SU-DHL-6 (cell line): ENCODE data around the gene KDM6B.

ENCODE experiments used
- H2AFZ ChIP-seq: fragments of 200-600 bp; sonication (generic); 2 replicates; pipeline ENCODE4 v1.6.1; 2014; ENCODE audit warnings: low read depth, mild to moderate bottlenecking, moderate library complexity, mixed read lengths, antibody characterized with exemption, low read length; ENCODE audit not compliant: severe bottlenecking
- H3F3A ChIP-seq: fragments of 200-600 bp; shearing (Covaris generic); 2 replicates; pipeline ENCODE4 v1.6.0; 2016; ENCODE audit warnings: antibody characterized with exemption, mild to moderate bottlenecking; ENCODE audit not compliant: insufficient read depth
- H3K27ac ChIP-seq: fragments of 200-600 bp; sonication (generic); 2 replicates; pipeline ENCODE4 v1.5.1; 2016; ENCODE audit warnings: low read depth, mild to moderate bottlenecking, low read length, moderate library complexity, mixed read lengths
- H3K27me3 ChIP-seq: fragments of 200-600 bp; sonication (generic), shearing (Covaris generic); 2 replicates; pipeline ENCODE4 v1.6.0; 2014; ENCODE audit warnings: mild to moderate bottlenecking, low read length
- H3K36me3 ChIP-seq: fragments of 200-600 bp; sonication (generic); 2 replicates; pipeline ENCODE4 v1.6.1; 2014; ENCODE audit warnings: mild to moderate bottlenecking, low read length, mixed read lengths
- H3K4me2 ChIP-seq: fragments of 300-600, 200-600 bp; shearing (Covaris generic), sonication (generic); 2 replicates; pipeline ENCODE4 v1.6.0; 2014; ENCODE audit warnings: low read length, low read depth, mild to moderate bottlenecking; ENCODE audit not compliant: poor library complexity, severe bottlenecking
- H3K4me3 ChIP-seq: fragments of 200-600 bp; sonication (generic); 2 replicates; pipeline ENCODE4 v1.5.1; 2014; ENCODE audit warnings: antibody characterized with exemption, low read length, mild to moderate bottlenecking, mixed read lengths; ENCODE audit not compliant: insufficient read depth, poor library complexity, severe bottlenecking
- H3K79me2 ChIP-seq: fragments of 200-600 bp; sonication (generic); 2 replicates; pipeline ENCODE4 v1.6.1; 2014; ENCODE audit warnings: mild to moderate bottlenecking, low read length, moderate library complexity; ENCODE audit not compliant: insufficient read depth
- H3K9ac ChIP-seq: fragments of 200-600 bp; sonication (generic); 2 replicates; pipeline ENCODE4 v1.7.0; 2014; ENCODE audit warnings: mild to moderate bottlenecking, low read length
- H3K9me2 ChIP-seq: fragments of 200-600 bp; sonication (generic); replicated peaks from 2 replicates; pipeline ENCODE4 v1.6.1; 2014; ENCODE audit warnings: low read length; ENCODE audit not compliant: insufficient read depth
- H3K9me3 ChIP-seq: fragments of 200-600 bp; sonication (generic); 2 replicates; pipeline ENCODE4 v1.6.1; 2014; ENCODE audit warnings: low read length, mixed read lengths; ENCODE audit not compliant: insufficient read depth
- H4K20me1 ChIP-seq: fragments of 200-600 bp; sonication (generic); 2 replicates; pipeline ENCODE4 v1.6.1; 2014; ENCODE audit warnings: low read depth, mild to moderate bottlenecking, antibody characterized with exemption, low read length, moderate library complexity, mixed read lengths
- CTCF ChIP-seq: fragments of 200-600 bp; sonication (generic); IDR thresholded peaks from one replicate; pipeline ENCODE4 v1.5.1; 2017; ENCODE audit warnings: antibody characterized with exemption, mild to moderate bottlenecking, low read length, moderate library complexity; ENCODE audit not compliant: insufficient read depth, poor library complexity, severe bottlenecking
- EZH2phosphoT487 ChIP-seq: fragments of 200-600 bp; sonication (generic), shearing (Covaris generic); conservative IDR thresholded peaks from 2 replicates; pipeline ENCODE4 v1.6.1; 2018; ENCODE audit warnings: mild to moderate bottlenecking, antibody characterized with exemption, low read length, moderate library complexity, mixed read lengths

The KDM6B gene

GRCh38 chr17:7846063-7846735, 12.2 kb downstream of the KDM6B start:
- no peaks in the 10 kb centered on the region for H4K20me1 ChIP-seq
- H3K27ac ChIP-seq = no peak overlapping the region
- H3K4me2 ChIP-seq = no peak overlapping the region
- H3K9me3 ChIP-seq = no peaks in the 10 kb centered on the region
- H3K9ac ChIP-seq = no peak overlapping the region
- H3K36me3 ChIP-seq = no peaks in the 10 kb centered on the region
- H3K79me2 ChIP-seq = peaks cover 17% of the 10 kb centered on the region; the same call in 1 of the 2 replicates
- no peak overlapping the region for H3K4me3 ChIP-seq
- TF ChIP-seq EZH2phosphoT487 (no peak), CTCF (no peak)
- peaks cover 28% of the 10 kb centered on the region for H3F3A ChIP-seq
- no peaks in the 10 kb centered on the region for H3K9me2 ChIP-seq
- H3K27me3 ChIP-seq = no peaks in the 10 kb centered on the region
- H2AFZ ChIP-seq = no peak overlapping the region

GRCh38 chr17:7846765-7847661, 13.0 kb downstream of the KDM6B start:
- TF ChIP-seq CTCF = no peak
- no peak for TF ChIP-seq EZH2phosphoT487
- Histone ChIP-seq H3K9me2 (no peaks in the 10 kb centered on the region), H3K36me3 (no peaks in the 10 kb centered on the region), H3K27ac (no peak overlapping the region), H4K20me1 (no peaks in the 10 kb centered on the region), H3K79me2 (peaks cover 17% of the 10 kb centered on the region; the same call in 1 of the 2 replicates), H3K9ac (no peak overlapping the region), H3K9me3 (no peaks in the 10 kb centered on the region), H3K4me3 (no peak overlapping the region), H2AFZ (no peak overlapping the region), H3K4me2 (no peak overlapping the region), H3F3A (peaks cover 25% of the 10 kb centered on the region), H3K27me3 (no peaks in the 10 kb centered on the region)

- Histone ChIP-seq H3K27ac (no peak overlapping the region), H3K4me2 (no peak overlapping the region), H3K9me2 (no peaks in the 10 kb centered on the region), H3K36me3 (no peaks in the 10 kb centered on the region), H3K79me2 (peaks cover 14% of the 10 kb centered on the region; the same call in 1 of the 2 replicates), H3K27me3 (no peaks in the 10 kb centered on the region), H4K20me1 (no peaks in the 10 kb centered on the region), H2AFZ (no peak overlapping the region), H3F3A (peaks cover 15% of the 10 kb centered on the region), H3K9me3 (no peaks in the 10 kb centered on the region), H3K4me3 (no peak overlapping the region), H3K9ac (no peak overlapping the region)
- TF ChIP-seq EZH2phosphoT487 (no peak), CTCF (no peak)
Measured at GRCh38 chr17:7848131-7848579, 14.1 kb downstream of the KDM6B start.
